Measurements from ENCODE around the gene TEX9.
A peak's percentile ranks its signal among the peaks of the same experiment; 100 is the strongest.

Gene TEX9

DNA sequence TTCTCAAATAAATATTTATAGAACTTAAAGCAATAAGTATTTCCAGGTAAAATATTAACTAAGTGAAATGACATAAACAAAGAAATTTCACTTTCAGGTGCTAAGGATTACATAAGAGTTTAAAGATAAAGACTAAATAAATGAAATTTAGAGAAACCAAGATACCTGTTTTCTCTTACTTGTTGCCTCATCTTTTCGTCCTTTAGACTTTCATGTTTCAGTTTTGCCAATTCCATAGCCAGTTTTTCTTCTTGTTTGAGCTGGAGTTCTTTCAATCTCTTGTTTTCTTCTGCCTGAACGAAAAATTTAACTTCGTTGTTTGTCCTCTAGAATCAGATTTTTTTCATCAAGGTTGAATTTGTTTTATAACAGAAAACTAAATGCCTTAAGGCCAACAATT lies 91.0 kb downstream of the TEX9 start:
- no peak for DNase-seq

DNA sequence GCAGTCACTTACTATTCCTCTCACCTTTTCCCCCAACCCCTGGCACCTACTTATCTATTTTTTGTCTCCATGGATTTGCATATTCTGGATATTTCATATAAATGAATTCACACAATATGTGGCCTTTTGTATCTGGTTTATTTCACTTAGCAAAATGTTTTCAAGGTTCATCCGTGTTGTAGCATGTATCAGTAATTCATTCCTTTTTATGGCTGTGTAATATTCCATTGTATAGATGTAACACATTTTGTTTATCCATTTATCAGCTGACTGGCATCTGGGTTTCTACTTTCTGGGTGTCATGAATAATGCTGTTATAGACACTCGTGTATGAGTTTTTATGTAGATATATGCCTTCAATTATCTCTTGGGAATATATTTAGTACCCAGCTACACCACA lies 93.9 kb downstream of the TEX9 start:
- DNase-seq = no peak

DNA sequence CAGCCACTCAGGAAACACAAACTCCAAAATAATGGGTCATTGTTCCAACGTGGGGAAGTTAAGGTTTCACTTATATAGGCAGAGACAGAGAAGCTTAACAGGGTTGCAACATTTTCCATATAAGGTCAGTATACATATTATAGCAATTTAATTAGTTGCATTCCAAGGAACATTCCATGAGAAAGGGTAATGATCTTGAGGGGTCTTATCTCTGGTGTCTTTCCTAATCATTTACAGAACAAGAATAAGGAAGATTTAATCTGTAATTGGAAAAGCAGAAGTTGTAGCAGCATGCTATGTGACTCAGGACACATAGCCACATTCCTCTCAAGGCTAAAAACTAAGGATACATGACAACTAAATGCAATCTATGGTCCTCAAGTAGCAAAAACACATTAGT lies 94.8 kb downstream of the TEX9 start:
- DNase-seq = no peak

DNA sequence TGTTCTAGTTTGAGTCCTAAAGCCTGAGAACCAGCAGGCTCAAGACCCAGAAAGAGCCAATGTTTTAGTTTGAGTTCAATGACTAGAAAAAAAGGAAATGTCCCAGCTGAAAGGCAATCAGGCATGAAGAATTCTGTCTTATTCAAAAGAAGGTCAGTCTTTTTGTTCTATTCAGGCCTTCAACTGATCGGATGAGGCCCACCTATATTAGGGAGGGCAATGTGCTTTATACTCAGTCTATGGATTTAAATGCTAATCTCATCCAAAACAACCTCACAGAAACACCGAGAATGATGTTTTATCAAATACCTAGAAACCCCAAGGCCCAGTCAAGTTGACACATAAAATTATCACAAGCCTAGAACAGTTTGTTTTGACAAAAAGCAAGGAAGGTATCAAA lies 95.7 kb downstream of the TEX9 start:
- DNase-seq = no peak

DNA sequence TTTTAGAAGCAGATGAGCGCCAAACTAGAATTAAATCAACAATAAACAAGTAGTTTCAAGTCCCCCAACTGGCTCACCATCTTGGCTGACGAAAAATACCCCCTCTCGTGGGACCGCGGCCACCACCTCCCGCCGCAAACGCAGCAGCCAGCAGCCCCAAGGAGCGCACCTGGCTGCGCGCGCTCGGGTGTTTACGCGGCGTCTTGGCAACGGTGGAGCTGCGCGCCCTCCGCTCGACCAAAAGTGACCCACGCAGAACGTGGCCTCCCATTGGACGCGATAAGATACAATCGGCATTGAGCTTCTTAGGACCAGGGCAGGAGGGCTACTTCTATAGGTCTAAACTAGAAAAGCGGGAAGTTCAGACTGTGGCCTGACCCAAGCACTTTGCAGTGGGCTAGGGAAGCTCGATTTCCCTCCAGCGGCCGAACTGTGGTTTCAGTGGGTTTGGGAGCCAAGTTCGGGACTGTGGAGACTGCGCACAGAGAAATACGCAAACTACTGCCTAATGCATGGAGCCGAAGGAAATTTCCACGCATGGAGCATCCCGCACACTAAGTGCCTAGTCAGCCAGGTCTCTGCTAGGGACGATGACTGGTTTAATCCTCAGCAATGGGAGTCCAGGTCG lies 99.8 kb downstream of the TEX9 start, which contains the start of gene MNS1:
Gene MNS1, minus strand, starts transcription at position 245 of the 628 bp plus-strand sequence. Its CDS starts 165 bp downstream, at position 80.
- peak; percentile 31 to 81 for DNase-seq

DNA sequence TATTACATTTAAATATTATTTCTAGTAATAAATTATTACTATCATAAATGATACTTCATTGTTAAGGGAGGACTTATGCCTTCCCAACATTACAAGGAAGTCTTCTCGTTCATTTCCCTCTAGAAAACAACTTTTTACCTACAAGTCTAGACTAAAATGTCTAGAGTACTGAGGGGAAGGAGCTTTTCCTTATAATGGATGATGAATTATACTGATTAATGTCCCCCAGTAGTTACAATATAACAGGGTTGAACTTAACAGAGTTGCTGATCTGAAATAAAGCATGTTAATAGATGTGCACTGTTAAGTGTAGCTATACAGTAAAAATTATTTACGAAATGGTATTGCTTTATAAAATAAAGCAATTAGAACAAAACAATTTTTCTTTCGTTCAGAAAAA lies 102.4 kb downstream of the TEX9 start:
- no peak for DNase-seq

DNA sequence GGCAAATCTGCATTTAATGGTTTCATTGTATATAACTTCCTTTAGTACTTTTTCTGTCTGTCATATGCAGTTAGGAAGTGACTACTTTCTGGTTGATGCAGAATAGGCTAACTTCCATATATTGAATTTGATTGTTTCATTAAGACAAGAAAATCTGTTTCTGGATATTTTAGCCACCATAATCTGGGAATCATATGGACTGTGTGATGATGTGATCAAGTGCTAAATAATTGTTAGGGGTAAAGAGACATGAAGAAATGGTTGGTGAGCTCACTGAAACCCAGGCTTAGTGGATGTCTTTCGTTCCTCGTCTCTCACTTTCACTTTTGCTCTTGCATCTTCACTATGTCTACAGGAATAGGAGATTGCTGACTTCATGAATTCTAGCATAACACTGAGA lies 103.2 kb downstream of the TEX9 start:
- no peak for DNase-seq

DNA sequence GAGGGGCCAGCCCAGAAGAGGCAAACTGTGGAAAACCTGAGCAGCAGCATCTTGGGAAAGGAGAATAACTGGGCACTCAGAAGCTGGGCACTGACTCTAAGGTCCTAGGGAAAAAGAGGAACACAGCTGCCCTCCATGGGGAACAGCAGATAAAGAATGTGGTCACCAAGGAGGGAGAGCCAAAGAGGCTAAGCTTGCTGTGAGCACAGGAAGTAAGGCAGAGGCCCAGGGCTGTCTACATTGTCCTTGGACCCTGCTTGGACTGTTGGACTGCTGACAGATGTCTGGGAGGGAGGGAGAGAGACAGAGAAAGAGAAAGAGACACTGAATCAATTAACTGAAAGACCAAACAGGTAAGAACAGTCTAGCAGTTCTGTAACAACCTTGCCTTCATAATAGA lies 104.3 kb downstream of the TEX9 start:
- no peak for DNase-seq

DNA sequence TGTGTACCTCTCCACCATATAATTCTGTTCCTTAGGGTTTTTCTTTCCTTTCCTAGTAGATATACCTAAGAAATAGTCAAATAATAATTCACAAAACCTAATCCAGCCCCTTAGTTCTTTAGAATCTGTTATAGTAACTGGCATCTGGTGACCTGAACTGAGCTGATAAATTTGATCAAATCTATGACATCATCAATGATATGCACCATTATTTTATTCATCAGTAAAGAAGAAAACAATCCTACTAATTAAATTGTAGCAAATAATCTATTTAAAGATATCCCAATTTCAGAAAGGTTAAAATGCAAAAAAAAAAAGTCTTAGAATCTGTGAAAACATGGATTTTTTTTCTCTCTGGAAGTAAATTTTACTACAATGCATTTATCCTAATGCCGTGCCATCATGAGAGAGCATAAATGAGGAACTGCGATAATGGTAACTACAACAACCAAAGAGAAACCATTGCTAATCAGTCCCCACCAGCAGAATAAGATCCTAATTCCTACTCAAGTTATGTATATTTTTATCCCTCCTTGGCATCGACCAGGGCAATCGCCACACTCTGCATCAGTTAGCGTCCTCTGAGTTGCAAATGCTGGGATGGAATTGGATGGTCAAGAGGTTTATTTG lies 106.3 kb downstream of the TEX9 start:
- DNase-seq = no peak

DNA sequence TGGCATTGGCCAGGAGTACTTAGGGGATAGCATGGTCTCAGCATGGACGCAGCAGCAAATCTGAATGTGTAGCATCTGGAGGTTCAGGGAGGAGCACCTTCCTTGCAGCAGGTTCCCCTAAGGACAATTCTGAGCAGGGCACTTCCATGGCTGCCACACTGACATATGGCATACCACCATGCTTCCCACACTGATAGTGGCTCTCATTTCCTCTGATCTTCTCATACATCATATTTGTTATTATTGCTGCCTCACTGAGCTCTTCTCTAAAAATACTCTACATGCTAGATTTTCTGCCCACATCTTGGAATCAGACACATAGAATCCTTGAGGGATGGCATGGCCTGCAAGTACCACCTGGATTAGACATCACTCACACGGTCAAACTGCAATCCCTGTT lies 107.1 kb downstream of the TEX9 start:
- DNase-seq = no peak

DNA sequence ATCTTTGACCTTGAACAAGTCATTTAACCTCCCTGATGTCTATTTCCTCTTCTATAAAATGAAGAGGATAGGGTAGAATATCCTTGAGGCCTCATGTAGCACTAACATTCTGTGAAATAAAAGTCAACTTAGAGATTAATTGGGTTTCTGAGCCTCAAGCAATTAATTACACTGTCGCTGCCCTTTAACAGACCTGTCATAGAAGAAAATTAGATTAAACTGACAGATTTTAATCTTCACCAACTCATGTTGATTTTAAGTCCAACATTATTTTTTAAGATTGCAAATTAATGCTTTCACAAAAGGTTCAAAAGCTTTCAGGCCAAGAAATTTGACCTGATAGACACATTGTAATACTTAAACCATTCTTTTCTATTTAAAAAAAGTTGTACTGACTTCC lies 107.8 kb downstream of the TEX9 start:
- DNase-seq = no peak

DNA sequence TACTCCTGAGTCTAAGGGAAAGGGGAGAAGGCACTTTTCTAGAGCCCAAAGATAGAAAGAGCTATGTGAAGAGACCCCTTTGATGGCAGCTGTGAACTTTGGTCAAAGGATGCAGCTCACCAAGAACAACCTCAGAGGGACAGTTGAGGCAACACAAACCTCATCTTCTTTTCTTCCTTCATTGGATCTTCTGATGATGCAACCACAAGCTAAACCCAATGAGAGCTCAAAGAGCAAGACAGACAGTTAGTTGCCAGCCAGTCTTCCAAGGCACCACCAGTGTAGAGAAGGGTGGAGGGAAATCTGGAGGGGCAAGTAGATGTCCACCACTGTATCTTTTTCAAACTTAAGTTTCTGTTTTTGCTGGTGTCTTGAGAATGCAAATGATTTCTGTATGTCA lies 110.1 kb downstream of the TEX9 start:
- no peak for DNase-seq
